Activated naive CD8-positive, alpha-beta T cell treated with anti-CD3 and anti-CD28 coated beads, Interleukin-2, amount 50 U/mL, for 24 hours (primary cell): ENCODE measurements around the gene MYOZ3.
A peak's percentile ranks its signal among the peaks of the same experiment; 100 is the strongest.

ENCODE experiments used
- ATAC-seq: fragments of 150-1000 bp; cut with Tn5 transposase; one replicate; pipeline ENCODE4 v1.10.0; 2021
- DNase-seq: peaks from one replicate; pipeline ENCODE4 v3.0.0; 2021
- H3K27ac Mint-ChIP-seq: one replicate; pipeline ENCODE4 v1.8.0; 2021; ENCODE audit warnings: mild to moderate bottlenecking, mixed read lengths
- H3K27me3 Mint-ChIP-seq: one replicate; pipeline ENCODE4 v1.8.0; 2021; ENCODE audit warnings: mixed read lengths
- H3K36me3 Mint-ChIP-seq: one replicate; pipeline ENCODE4 v1.8.0; 2021; ENCODE audit warnings: low read depth, mixed read lengths
- H3K4me1 Mint-ChIP-seq: one replicate; pipeline ENCODE4 v1.8.0; 2021; ENCODE audit warnings: mixed read lengths
- H3K4me3 Mint-ChIP-seq: one replicate; pipeline ENCODE4 v1.8.0; 2021; ENCODE audit warnings: mild to moderate bottlenecking, moderate library complexity, mixed read lengths
- H3K9me3 Mint-ChIP-seq: one replicate; pipeline ENCODE4 v1.8.0; 2021; ENCODE audit warnings: mixed read lengths

MYOZ3 gene

DNA sequence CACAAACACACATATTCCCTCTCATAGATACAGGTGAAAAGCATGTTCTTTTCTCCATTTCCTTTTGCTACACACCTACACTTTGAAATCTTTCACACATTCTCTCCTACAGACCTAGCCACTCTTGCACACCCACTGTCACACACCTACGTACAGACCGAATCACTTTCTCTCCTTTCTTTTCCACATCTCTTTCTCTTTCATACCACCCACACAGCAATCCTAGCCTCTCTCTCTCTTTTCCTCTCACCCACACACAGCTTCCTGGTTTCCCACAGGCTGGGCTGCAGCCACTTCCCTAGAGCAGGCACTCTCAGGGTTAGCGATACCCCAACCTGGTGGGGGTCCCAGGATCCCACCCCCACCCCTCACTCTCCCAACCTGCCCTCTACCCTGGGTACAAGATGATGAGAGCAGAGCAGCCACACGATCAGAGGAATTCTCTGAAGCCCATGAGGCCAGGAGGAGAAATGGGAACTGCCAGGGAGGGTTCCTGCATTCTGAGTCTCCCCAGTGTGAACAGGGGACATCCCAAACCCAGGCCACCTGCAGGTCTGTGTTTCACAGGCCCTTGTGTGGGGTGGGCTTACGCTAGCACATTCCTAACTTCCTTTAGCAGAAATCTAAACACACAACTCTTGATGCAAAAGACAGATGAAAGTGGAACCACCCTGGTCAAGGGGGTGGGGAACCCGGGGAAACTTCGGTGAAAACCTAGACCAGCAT, 37.7 kb upstream of the MYOZ3 start:
- H3K36me3 Mint-ChIP-seq, result no peaks in the 10 kb centered on the region
- no peak for DNase-seq
- no peak for ATAC-seq
- H3K27ac Mint-ChIP-seq, result peak overlapping the region; percentile 30
- H3K9me3 Mint-ChIP-seq, result no peaks in the 10 kb centered on the region
- no peak overlapping the region for H3K4me3 Mint-ChIP-seq
- H3K27me3 Mint-ChIP-seq, result peaks cover 26% of the 10 kb centered on the region
- peaks cover 29% of the 10 kb centered on the region for H3K4me1 Mint-ChIP-seq

DNA sequence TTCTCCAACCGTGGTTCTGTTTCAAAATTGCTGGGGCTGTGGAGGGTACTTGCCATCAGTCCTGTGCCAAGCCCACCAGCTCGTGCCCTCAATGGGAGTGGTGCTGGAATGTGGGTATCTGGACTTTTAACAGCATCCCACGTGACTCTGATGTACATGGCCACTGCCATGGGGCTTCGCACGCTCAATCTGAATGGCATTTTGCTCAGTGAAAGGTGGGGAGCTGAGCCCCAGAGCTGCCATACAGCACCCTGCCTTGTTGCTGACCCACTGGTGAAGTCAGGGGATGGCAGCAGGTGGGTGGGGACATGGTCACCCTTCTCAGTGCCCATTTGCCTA, 37.2 kb upstream of the MYOZ3 start:
- Mint-ChIP-seq H3K36me3 (no peaks in the 10 kb centered on the region), H3K4me3 (peak overlapping the region; percentile 74), H3K9me3 (no peaks in the 10 kb centered on the region), H3K4me1 (peaks cover 29% of the 10 kb centered on the region), H3K27me3 (peaks cover 26% of the 10 kb centered on the region), H3K27ac (peak overlapping the region; percentile 30)
- DNase-seq (no peak), ATAC-seq (no peak)

DNA sequence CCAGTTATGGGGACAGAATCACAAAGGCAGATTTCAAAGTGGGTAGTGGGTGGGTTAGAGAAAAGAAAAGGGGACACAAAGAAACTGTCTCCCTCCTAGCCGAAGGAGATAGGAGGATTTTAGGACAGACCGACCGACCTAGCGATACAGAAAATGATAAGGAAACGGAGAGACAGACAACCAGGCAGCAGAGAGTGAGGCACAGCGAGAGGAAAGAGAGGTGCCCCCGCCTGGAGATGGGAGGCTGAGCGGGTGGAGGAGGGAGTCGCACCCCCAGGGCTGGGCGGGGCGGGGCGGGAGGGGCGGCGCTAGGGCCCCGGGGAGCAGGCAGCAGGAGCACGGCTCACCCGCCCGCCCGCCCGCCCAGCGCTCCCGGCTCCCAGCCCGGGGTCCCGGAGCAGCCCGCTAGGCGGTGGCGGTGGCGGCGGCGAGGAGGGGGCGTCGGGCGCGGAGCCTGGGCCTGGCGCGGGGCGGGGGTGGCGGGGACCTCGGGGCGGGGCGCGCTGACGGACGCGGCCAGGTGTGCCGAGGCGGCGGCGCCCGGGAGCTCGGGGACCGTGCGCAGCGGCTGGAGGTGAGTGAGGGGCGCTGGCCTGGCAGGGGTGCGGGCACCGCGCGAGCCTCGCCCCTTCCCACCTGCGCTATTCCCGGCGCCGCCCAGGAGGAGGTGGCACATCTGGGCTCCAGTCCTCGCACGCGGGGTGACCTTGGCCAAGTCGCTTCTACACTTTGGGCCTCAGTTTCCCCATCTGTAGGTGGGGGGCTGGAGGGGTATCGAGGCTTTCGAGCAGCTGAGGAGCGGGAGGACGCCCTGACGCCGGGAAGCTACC, 36.5 kb upstream of the MYOZ3 start:
- Mint-ChIP-seq H3K4me1 (peaks cover 29% of the 10 kb centered on the region), H3K36me3 (no peaks in the 10 kb centered on the region), H3K27ac (peak overlapping the region; percentile 30), H3K27me3 (peaks cover 26% of the 10 kb centered on the region), H3K4me3 (peak overlapping the region; percentile 74), H3K9me3 (no peaks in the 10 kb centered on the region)
- ATAC-seq (no peak), DNase-seq (peak; percentile 18)

DNA sequence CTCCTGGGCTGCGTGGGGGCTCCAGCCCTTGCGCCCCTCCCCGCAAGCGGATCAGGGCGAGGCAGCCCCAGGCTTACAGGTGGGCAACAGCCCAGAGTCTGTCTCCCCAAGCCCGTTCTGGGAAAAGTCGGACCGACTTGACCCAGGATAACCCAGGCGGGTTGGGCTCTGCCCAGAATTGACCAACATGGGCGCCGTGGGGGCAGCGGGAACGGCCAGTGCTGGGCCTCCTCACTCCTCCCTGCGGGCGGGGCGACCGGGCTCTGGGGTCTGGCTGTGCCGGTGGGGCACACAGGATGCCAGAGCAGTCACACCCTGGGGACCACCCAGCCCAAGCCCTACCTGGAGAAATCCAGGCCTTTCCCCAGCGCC, 35.9 kb upstream of the MYOZ3 start:
- Mint-ChIP-seq H3K27me3 (peaks cover 26% of the 10 kb centered on the region), H3K4me3 (no peak overlapping the region)
- no peak for ATAC-seq

DNA sequence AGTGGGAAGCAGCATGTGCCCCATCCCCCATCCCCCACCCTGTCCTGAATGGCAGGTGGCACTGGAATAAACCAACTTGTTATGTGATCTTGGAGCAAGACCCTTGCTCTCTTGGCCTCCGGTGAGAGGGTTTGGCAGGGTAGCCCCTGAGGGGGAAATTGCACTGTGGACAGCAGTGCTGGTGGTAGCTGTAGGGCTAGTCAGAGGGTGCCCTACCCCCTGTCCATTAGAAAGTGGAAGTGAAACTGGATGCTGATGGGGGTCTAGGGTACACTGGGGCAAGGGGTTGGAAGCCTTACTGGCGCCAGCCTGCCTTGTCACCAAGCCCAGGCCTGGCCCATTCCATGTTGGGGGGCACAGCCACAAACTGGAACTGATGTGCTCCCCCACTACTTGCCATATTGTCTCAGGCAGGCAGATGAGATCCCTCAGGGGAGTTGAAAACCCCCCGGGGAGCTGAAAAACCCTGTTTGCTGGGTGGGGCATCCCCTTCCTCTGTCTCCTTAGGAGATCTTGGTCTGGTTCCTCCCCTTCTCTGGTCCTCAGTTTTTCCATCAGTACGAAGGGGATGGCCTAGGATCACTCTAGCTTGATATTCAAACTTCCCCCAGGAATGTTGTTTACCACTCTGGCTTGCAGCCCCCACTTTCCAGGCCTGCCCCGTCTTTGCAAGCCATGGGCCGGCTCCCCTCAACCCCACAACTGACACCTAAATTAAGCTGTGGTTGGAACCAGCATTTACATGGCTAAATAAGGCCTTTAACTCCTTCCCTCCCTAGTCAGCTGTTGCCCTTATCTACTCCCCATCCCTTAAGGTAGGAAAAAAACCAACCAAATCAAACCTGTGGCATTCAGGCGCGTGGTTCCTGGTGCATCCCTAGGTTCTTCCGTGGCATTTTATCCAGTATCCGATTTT, 35.0 kb upstream of the MYOZ3 start:
- Mint-ChIP-seq H3K4me3 (peak overlapping the region; percentile 56), H3K27me3 (peaks cover 26% of the 10 kb centered on the region), H3K9me3 (no peaks in the 10 kb centered on the region), H3K27ac (no peak overlapping the region), H3K36me3 (no peaks in the 10 kb centered on the region), H3K4me1 (peaks cover 29% of the 10 kb centered on the region)
- peak; percentile 20 for DNase-seq
- no peak for ATAC-seq

More for the DNA sequence above, 35.9 kb upstream of the MYOZ3 start:
- no peak for DNase-seq
- Mint-ChIP-seq H3K9me3 (no peaks in the 10 kb centered on the region), H3K4me1 (peaks cover 29% of the 10 kb centered on the region), H3K27ac (no peak overlapping the region), H3K36me3 (no peaks in the 10 kb centered on the region)

DNA sequence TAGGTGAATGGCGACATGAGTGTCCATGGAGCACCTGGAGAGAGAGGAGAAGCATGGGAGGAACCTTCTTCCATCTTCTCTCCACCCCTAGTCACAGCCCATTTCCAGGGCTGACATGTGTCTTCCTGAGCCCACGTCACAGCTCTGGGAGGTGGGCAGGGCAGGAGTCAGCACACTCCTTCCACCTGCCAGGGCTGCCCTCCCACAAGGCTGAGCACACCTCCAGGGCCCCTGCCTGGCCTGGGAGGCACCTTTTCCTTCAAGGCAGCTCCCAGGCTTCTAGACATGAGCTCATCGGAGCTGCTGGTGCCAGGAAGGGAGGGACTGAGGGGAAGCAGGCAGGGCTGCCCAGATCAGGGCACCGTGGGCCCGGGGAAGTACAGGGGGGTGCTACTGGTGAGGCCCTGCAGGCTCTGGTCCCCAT, 34.2 kb upstream of the MYOZ3 start:
- H3K27me3 Mint-ChIP-seq, result peaks cover 26% of the 10 kb centered on the region
- DNase-seq (no peak), ATAC-seq (no peak)
- no peak overlapping the region for H3K4me3 Mint-ChIP-seq
- no peaks in the 10 kb centered on the region for H3K36me3 Mint-ChIP-seq
- no peak overlapping the region for H3K27ac Mint-ChIP-seq
- H3K4me1 Mint-ChIP-seq, result peaks cover 29% of the 10 kb centered on the region
- no peaks in the 10 kb centered on the region for H3K9me3 Mint-ChIP-seq

DNA sequence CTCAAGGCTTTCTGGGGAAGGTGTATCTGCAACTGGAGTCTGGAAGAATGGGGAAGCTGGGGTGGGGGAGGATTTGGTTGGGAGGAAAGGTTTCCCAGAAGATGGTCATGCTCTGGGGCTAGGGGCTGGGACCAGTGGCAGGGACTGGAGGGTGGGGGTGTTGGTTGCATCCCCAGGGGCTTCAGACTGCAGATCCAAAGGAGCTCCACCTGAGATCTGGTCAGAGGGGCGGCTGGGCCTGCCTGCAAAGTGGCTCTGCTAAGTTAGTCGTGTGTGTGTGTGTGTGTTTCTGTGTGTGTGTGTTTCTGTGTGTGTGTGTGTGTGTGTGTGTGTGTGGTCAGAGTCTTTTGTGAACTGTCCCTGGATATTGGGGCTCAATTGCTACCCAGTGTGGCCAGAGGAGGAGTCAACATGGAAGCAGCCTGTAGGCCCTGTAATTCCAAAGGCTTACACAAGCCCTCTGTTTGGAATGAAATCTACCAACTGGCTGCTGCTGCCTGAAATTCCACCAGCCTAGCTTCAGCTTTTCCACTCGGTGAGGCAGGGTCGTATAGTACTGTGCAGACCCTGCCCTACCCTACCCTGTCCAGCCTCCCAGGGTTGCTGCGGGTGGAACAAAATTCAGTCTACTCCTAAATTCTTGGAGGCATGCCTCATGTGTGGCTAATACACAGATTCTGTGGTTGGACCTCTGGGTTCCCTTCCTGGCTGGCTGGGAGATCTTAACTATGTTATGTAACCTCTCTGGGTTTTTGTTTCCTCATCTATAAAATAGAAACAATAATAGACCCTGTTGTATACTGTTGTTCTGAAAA, 33.1 kb upstream of the MYOZ3 start:
- Mint-ChIP-seq H3K27me3 (peaks cover 26% of the 10 kb centered on the region), H3K9me3 (no peaks in the 10 kb centered on the region), H3K27ac (no peak overlapping the region), H3K4me3 (no peak overlapping the region), H3K4me1 (peaks cover 25% of the 10 kb centered on the region), H3K36me3 (no peaks in the 10 kb centered on the region)
- ATAC-seq (no peak), DNase-seq (no peak)

DNA sequence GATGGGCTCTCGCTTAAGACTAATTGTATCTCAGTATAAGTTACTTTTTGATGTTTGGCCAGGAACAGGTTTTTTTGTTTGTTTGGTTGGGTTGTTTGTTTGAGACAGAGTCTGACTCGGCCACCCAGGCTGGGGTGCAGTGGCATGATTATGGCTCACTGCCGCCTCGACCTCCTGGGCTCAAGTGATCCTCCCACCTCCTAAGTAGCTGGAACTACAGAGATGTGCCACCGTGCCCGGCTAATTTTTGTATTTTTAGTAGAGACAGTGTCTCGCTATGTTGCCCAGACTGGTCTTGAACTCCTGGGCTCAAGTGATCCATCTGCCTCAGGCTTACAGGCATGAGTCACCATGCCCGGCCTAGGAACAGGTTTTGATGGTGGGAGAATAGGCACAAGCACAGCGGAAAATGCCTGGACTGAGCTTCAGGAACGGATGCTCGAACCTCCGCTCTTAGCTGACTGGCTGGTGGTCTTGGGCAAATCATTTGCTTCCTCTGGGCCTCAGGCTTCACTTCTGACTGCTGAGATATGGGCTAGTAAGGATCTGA, 32.0 kb upstream of the MYOZ3 start:
- no peak overlapping the region for H3K27ac Mint-ChIP-seq

DNA sequence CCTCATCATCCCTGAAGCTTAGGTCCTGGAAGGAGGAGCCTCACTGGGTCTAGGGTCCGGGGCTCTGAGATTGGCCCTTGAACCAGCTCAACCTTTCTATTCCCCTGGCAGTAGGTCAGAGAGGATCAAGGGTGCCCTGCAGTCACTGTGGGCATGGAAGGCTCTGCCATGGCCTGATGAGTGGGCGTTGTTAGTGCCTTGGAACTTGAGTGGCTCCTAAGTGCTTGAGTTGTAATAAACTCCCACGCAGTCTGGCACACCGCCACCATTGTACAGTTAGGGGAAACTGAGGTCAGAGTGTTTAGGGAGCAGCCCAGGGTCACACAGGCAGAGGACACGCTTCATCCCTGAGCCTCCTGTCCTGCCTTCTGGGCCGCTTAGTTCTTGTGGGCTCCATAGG, 31.0 kb upstream of the MYOZ3 start:
- ATAC-seq, result no peak
- Mint-ChIP-seq H3K27ac (no peak overlapping the region), H3K9me3 (no peaks in the 10 kb centered on the region), H3K36me3 (no peaks in the 10 kb centered on the region), H3K4me3 (no peak overlapping the region), H3K4me1 (peaks cover 11% of the 10 kb centered on the region), H3K27me3 (peaks cover 16% of the 10 kb centered on the region)
- no peak for DNase-seq

More for the DNA sequence above, 32.0 kb upstream of the MYOZ3 start:
- peaks cover 20% of the 10 kb centered on the region for H3K27me3 Mint-ChIP-seq
- no peak for DNase-seq
- no peak overlapping the region for H3K4me3 Mint-ChIP-seq
- ATAC-seq, result no peak
- H3K4me1 Mint-ChIP-seq, result peaks cover 15% of the 10 kb centered on the region
- no peaks in the 10 kb centered on the region for H3K36me3 Mint-ChIP-seq
- H3K9me3 Mint-ChIP-seq, result no peaks in the 10 kb centered on the region

DNA sequence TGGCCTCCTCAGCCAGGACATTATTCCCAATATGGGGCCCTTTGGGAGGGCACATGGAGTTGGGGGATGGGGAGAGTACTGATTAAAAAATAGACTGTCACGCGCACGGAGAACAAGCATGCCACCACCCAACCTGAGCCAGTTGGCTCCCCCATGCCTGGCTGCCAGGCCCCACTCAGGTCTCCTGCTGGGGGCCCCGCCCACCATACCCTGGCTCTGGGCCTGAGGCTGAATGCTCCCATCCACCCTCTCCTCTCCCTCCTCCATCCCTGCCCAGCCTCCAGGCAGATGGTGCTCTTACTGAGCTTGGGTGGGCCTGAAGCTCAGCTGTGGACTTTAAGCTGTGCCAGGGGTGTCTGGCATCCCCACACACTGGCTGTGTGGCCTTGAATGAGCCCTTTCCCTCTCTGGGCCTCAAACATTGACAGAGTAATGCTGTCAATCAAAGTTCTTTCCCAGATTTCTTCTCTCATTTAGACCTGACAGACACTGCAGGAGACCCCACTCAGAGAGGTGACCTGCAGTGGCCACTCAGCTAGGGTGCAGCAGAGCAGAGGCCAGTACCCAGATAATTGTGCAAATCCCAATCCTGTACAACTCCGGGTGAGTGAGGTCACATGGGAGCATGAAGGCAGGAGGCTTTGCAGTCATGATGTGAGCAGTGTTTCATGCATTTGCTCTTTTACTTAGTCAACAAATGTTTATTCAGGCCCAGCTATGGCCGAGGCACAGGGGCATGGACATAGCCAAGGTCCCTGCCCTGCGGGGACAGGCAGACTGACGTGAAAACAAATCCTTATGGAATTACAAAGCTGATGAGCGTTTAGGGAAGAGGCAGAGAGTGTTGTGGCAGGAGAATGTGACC, 30.4 kb upstream of the MYOZ3 start:
- DNase-seq, result no peak
- Mint-ChIP-seq H3K36me3 (no peaks in the 10 kb centered on the region), H3K27me3 (peaks cover 12% of the 10 kb centered on the region), H3K27ac (no peak overlapping the region), H3K9me3 (no peaks in the 10 kb centered on the region), H3K4me1 (peaks cover 8% of the 10 kb centered on the region), H3K4me3 (no peak overlapping the region)
- no peak for ATAC-seq

DNA sequence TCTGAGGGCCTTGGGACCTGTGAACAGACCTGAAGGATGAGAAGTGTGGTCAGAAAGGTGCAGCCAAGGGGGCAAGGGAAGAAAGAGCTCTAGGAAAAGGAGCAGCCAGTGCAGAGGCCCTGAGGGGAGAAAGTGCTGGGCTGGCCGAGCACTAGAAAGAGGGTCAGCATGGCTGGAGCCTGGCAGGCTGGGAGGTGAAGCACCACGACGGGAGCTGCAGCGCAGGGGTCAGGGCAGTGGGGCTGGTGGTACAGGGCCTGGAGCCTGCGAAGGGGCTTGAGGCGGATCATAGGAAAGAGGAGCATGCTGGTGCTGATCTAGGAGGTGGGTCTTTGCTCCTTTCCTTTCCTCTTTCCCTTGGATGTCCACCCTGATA, 29.7 kb upstream of the MYOZ3 start:
- H3K27me3 Mint-ChIP-seq, result peaks cover 8% of the 10 kb centered on the region
- ATAC-seq (no peak), DNase-seq (no peak)
- H3K36me3 Mint-ChIP-seq, result no peaks in the 10 kb centered on the region
- no peak overlapping the region for H3K4me3 Mint-ChIP-seq
- peaks cover 5% of the 10 kb centered on the region for H3K4me1 Mint-ChIP-seq
- H3K9me3 Mint-ChIP-seq, result no peaks in the 10 kb centered on the region
- H3K27ac Mint-ChIP-seq, result no peak overlapping the region

DNA sequence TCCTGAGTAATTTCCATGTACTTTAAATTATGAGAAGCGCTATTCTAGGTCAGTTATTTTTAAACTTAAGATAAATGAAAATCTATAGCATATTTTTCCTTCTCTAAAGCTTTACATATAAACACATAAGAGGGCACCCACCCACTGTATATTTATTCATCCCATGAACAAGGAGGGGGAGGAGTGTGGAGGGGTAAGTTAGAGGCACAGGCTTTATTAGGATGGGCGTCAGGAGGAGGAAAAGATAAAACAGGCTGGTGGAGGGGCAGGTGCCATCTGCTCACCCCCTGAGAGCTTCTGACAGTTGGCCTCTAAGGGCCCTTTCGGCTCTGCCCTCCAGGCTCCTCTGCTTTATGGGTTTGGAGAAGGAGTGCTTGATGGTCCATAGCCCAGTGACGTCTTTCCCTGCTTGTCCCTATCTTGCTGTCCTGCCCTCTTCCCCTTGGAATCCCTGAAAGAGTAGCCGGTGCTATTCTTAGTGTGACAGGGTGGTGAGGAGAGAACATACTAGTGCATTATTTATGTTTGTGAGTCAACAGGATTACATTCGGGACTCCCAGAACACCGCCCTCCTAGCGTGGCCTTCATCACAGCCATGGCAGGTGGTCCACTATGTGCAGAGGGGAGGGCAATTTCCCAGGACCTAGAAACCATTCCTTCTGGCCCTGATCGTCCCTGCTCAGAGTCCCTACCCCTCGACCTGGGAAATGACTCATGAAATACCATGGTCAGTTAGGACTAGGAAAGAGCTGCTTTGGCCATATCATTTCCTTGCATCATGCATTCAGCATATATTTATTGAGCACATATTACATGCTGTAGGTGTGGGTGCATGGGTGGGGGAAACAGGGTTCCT, 28.5 kb upstream of the MYOZ3 start:
- H3K4me1 Mint-ChIP-seq, result no peaks in the 10 kb centered on the region

More for the DNA sequence above, 28.5 kb upstream of the MYOZ3 start:
- no peak overlapping the region for H3K4me3 Mint-ChIP-seq
- DNase-seq, result no peak
- H3K9me3 Mint-ChIP-seq, result no peaks in the 10 kb centered on the region
- no peak overlapping the region for H3K27ac Mint-ChIP-seq
- no peaks in the 10 kb centered on the region for H3K36me3 Mint-ChIP-seq
- H3K27me3 Mint-ChIP-seq, result peaks cover 6% of the 10 kb centered on the region
- no peak for ATAC-seq
